Transverse colon (tissue), 3 donors: ENCODE data around the gene AQP12B.

Experiments
- POLR2A ChIP-seq: fragments of 450-650 bp; IDR thresholded peaks from one replicate; pipeline ENCODE4 v1.6.1; 2016; ENCODE audit warnings: antibody characterized with exemption, mild to moderate bottlenecking, moderate library complexity
- TF ChIP-seq, protein P1 (sequence below), 5 experiments: fragments of 200-600 bp in 3 of 5; fragments of 450-650 bp in 2 of 5; sonication (generic) in 3 of 5; IDR thresholded peaks; 1 replicate in 2 of 5; 2 replicates in 3 of 5; pipeline ENCODE4 v1.5.1; 2016 to 2017; ENCODE audit warnings: antibody characterized with exemption in 5 of 5, inconsistent platforms in 3 of 5, mild to moderate bottlenecking in 2 of 5, moderate library complexity in 1 of 5

DNA sequence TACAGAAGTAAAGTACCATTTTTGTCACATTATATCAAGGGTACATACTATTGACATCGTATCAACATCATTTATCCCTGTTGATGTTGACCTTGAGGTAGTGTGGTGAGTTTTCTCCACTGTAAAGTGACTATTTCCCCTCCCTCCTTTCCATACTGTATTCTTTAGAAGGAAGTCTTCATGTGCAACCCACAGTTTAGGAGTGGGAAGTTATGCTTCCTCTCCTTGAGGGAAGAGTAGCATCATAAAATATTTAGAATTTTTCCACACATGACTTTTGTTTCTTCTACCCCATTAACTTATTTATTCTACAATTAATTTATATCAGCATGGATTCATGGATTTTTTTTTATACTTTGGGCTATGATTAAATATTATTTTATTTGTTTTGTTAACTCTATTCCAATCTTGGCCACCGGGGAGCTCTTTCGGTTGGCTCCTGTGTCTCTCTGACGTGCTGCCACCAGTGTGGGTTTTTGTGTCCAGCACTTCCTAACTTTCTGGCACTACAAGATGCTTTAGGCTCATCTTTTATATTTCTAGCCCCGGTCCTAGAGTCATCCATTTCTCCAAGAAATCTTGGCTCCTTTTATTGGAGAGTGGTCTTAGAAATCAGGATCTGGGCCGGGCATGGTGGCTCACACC is 19.0 kb downstream of the AQP12B start:
- no peak for TF ChIP-seq POLR2A
- TF ChIP-seq, protein P1, sequence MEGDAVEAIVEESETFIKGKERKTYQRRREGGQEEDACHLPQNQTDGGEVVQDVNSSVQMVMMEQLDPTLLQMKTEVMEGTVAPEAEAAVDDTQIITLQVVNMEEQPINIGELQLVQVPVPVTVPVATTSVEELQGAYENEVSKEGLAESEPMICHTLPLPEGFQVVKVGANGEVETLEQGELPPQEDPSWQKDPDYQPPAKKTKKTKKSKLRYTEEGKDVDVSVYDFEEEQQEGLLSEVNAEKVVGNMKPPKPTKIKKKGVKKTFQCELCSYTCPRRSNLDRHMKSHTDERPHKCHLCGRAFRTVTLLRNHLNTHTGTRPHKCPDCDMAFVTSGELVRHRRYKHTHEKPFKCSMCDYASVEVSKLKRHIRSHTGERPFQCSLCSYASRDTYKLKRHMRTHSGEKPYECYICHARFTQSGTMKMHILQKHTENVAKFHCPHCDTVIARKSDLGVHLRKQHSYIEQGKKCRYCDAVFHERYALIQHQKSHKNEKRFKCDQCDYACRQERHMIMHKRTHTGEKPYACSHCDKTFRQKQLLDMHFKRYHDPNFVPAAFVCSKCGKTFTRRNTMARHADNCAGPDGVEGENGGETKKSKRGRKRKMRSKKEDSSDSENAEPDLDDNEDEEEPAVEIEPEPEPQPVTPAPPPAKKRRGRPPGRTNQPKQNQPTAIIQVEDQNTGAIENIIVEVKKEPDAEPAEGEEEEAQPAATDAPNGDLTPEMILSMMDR (IDR thresholded peaks at IDR 0.05): peak in 1 of 5 experiments; percentile 9
